ENCODE results near the gene B3GAT1. TPM values are rescaled to one million over a fixed set of nuclear protein-coding genes. Genes with fewer than 3 reads are reported as not detected.

Gene B3GAT1
- total RNA-seq, 1 experiment from 2014 or later: not detected

GRCh38 chr11:134404575-134405341 lies 7.3 kb downstream of the B3GAT1 start:
- intact Hi-C loops (cut with micrococcal nuclease): no loop called here
- DNase-seq (ENCODE audit: low read depth, low spot score) (no peak), ATAC-seq (no peak)
- no peaks in the 10 kb centered on the region for H3K9me3 ChIP-seq (ENCODE audit: control insufficient read depth in 1 of 2, insufficient read depth in 1 of 2, low read depth in 1 of 2, low read length in 2 of 2)
- H3K4me3 ChIP-seq (replicated peaks in 1 of 2; ENCODE audit: low read depth in 1 of 2, low read length in 2 of 2): no peak overlapping the region
- H2AFZ ChIP-seq (ENCODE audit: low read depth, low read length, poor library complexity, severe bottlenecking): no peak overlapping the region
- no peak overlapping the region for H3K9ac ChIP-seq (ENCODE audit: low read length)
- H3K36me3 ChIP-seq (ENCODE audit: control insufficient read depth in 1 of 2, insufficient read depth in 2 of 2, low read length in 2 of 2): no peaks in the 10 kb centered on the region
- no peak for TF ChIP-seq SIN3A (IDR thresholded peaks at IDR 0.05; ENCODE audit: low read depth)
- no peak for TF ChIP-seq CEBPB (IDR thresholded peaks at IDR 0.05; ENCODE audit: low read depth)
- TF ChIP-seq YY1 (IDR thresholded peaks at IDR 0.05; ENCODE audit: extremely low read depth, insufficient replicate concordance, low read depth, low read length): no peak
- TF ChIP-seq ELF1 (IDR thresholded peaks at IDR 0.05; ENCODE audit: borderline replicate concordance, low read depth): no peak
- no peak for TF ChIP-seq EZH2 (IDR thresholded peaks at IDR 0.05)
- TF ChIP-seq ZNF274 (IDR thresholded peaks at IDR 0.05; ENCODE audit: low read depth, low read length): no peak
- no peak for TF ChIP-seq POLR2A (IDR thresholded peaks at IDR 0.05; ENCODE audit: borderline replicate concordance, extremely low read depth, insufficient read depth, insufficient read length)
- no peak for TF ChIP-seq JUND (IDR thresholded peaks at IDR 0.05)
- TF ChIP-seq POLR2AphosphoS5 (IDR thresholded peaks at IDR 0.05; ENCODE audit: low read depth, low read length): no peak
- no peak for TF ChIP-seq CTCF (IDR thresholded peaks at IDR 0.05 in 2 of 3, conservative IDR thresholded peaks at IDR 0.05 in 1 of 3; ENCODE audit: borderline replicate concordance in 1 of 3, insufficient read depth in 1 of 3, low read depth in 2 of 3, low read length in 2 of 3)
- no peak for TF ChIP-seq FOSL1 (IDR thresholded peaks at IDR 0.05; ENCODE audit: low read depth)
- TF ChIP-seq EGR1 (IDR thresholded peaks at IDR 0.05; ENCODE audit: low read depth): no peak
- TF ChIP-seq SRF (IDR thresholded peaks at IDR 0.05; ENCODE audit: low read depth): no peak
- TF ChIP-seq SP1 (IDR thresholded peaks at IDR 0.05; ENCODE audit: low read depth): no peak
- no peak for TF ChIP-seq ATF3 (IDR thresholded peaks at IDR 0.05)
- no peak for TF ChIP-seq MAX (IDR thresholded peaks at IDR 0.05)
- no peaks in the 10 kb centered on the region for H4K20me1 ChIP-seq (ENCODE audit: insufficient read depth)
- H3K4me1 ChIP-seq (ENCODE audit: control insufficient read depth in 1 of 2, insufficient read depth in 2 of 2, low read length in 2 of 2): peaks cover 0 to 7% of the 10 kb centered on the region in 2 experiments; a peak in 2 of 4 replicates
- ChIA-PET POLR2A (no interaction called here), CTCF (no interaction called here), RAD21 (ENCODE audit: low non-redundant PET in 1 of 2, low total read pairs in 2 of 2, uncharacterized antibody in 2 of 2, unreplicated experiment in 2 of 2) (no interaction called here)
- no peak overlapping the region for H3K27ac ChIP-seq (ENCODE audit: low read depth, low read length)
- H3K4me2 ChIP-seq (ENCODE audit: low read length): no peak overlapping the region
- H3K9me2 ChIP-seq (ENCODE audit: insufficient read depth): no peaks in the 10 kb centered on the region
- peaks cover 15% of the 10 kb centered on the region; the same call in 1 of the 2 replicates for H3K27me3 ChIP-seq (ENCODE audit: insufficient read depth, low read length)
- H3K79me2 ChIP-seq (ENCODE audit: insufficient read depth, low read length): no peaks in the 10 kb centered on the region
- BruUV-seq (replicated peaks): no TSS peak

All from HCT116 (cell line).